ENCODE results near the gene HBG1. TPM values are rescaled to one million over a fixed set of nuclear protein-coding genes. Genes with fewer than 3 reads are reported as not detected.

Gene HBG1
- total and polyA plus RNA-seq, 2 donors (not counting 1 experiment from before 2014, with no cell fraction given), result not detected

- ChIA-PET CTCF (no interaction called here), POLR2A (no interaction called here)
- no peaks in the 10 kb centered on the region for H3K4me1 Mint-ChIP-seq
- Histone ChIP-seq H4K20me1 (ENCODE audit: control insufficient read depth, insufficient read depth, low read length, poor library complexity, severe bottlenecking) (no peaks in the 10 kb centered on the region), H2AFZ (ENCODE audit: insufficient read depth, low read depth, low read length, poor library complexity, severe bottlenecking) (no peak overlapping the region), H3K4me2 (replicated peaks; ENCODE audit: low read depth, low read length, poor library complexity, severe bottlenecking) (no peak overlapping the region), H3K4me1 (ENCODE audit: control insufficient read depth in 2 of 2, insufficient read depth in 2 of 2, low read length in 2 of 2) (no peaks in the 10 kb centered on the region), H3K4me3 (ENCODE audit: control extremely low read depth in 1 of 5, extremely low read depth in 1 of 5, insufficient read depth in 1 of 5, low read depth in 2 of 5, low read length in 4 of 5) (no peak overlapping the region), H3K9me3 (ENCODE audit: control extremely low read depth in 1 of 3, control insufficient read depth in 2 of 3, insufficient read depth in 1 of 3, low read length in 2 of 3) (no peaks in the 10 kb centered on the region), H3K9ac (ENCODE audit: low read length) (no peak overlapping the region), H3K27ac (ENCODE audit: low read length in 2 of 2) (no peak overlapping the region), H3K27me3 (replicated peaks in 1 of 4; ENCODE audit: control extremely low read depth in 1 of 4, control insufficient read depth in 3 of 4, insufficient read depth in 4 of 4, low read length in 3 of 4) (no peaks in the 10 kb centered on the region), H3K79me2 (ENCODE audit: control insufficient read depth, insufficient read depth, low read length) (no peaks in the 10 kb centered on the region), H3K36me3 (replicated peaks in 1 of 2; ENCODE audit: control extremely low read depth in 1 of 2, control insufficient read depth in 1 of 2, extremely low read depth in 1 of 2, insufficient read depth in 2 of 2, low read length in 1 of 2) (no peaks in the 10 kb centered on the region)
- WGBS (ENCODE audit: insufficient coverage), result no CpG with 5 or more reads among the region's 2 CpGs
- intact Hi-C loops (cut with micrococcal nuclease), result no loop called here
- no peaks in the 10 kb centered on the region for H3K9me3 Mint-ChIP-seq (ENCODE audit: insufficient read depth)
- ATAC-seq (ENCODE audit: low read depth) (no peak), DNase-seq (no peak)
- TF ChIP-seq EZH2 (IDR thresholded peaks at IDR 0.05; ENCODE audit: borderline replicate concordance, insufficient read depth, low read depth, low read length, poor library complexity, severe bottlenecking), result no peak
- H3K27me3 Mint-ChIP-seq, result peaks cover 3% of the 10 kb centered on the region
- H3K4me3 Mint-ChIP-seq, result no peak overlapping the region
- no peak overlapping the region for H3K27ac Mint-ChIP-seq
Observed at GRCh38 chr11:5282628-5283027, 33.0 kb upstream of the HBG1 start.

DNA sequence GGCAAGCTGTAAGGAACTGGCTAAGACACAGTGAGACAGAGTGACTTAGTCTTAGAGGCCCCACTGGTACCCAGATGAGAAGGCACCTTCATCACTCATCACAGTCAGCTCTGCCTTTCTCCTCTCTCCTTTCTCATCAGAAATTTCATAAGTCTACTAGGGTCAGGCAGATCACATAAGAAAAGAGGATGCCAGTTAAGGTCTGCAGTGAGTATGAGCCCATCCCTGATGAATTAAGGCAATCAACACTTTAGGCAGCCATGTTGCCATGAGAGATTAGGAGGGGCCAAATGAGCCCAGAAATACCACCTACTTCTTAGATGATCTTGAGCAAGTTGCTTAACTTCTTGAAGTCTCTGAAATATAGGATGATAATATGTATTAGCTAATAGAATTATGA is 31.9 kb upstream of the HBG1 start:
- H3K4me1 ChIP-seq (ENCODE audit: control insufficient read depth in 2 of 2, insufficient read depth in 2 of 2, low read length in 2 of 2), result no peaks in the 10 kb centered on the region
- no peak overlapping the region for H2AFZ ChIP-seq (ENCODE audit: insufficient read depth, low read depth, low read length, poor library complexity, severe bottlenecking)
- H3K4me3 ChIP-seq (ENCODE audit: control extremely low read depth in 1 of 5, extremely low read depth in 1 of 5, insufficient read depth in 1 of 5, low read depth in 2 of 5, low read length in 4 of 5), result no peak overlapping the region
- ATAC-seq (ENCODE audit: low read depth) (no peak), DNase-seq (no peak)
- H3K36me3 ChIP-seq (replicated peaks in 1 of 2; ENCODE audit: control extremely low read depth in 1 of 2, control insufficient read depth in 1 of 2, extremely low read depth in 1 of 2, insufficient read depth in 2 of 2, low read length in 1 of 2), result no peaks in the 10 kb centered on the region
- no peaks in the 10 kb centered on the region for H3K27me3 ChIP-seq (replicated peaks in 1 of 4; ENCODE audit: control extremely low read depth in 1 of 4, control insufficient read depth in 3 of 4, insufficient read depth in 4 of 4, low read length in 3 of 4)
- no peaks in the 10 kb centered on the region for H3K79me2 ChIP-seq (ENCODE audit: control insufficient read depth, insufficient read depth, low read length)
- no peak overlapping the region for H3K4me2 ChIP-seq (replicated peaks; ENCODE audit: low read depth, low read length, poor library complexity, severe bottlenecking)
- ChIA-PET POLR2A (no interaction called here), CTCF (no interaction called here)
- H3K9me3 Mint-ChIP-seq (ENCODE audit: insufficient read depth), result no peaks in the 10 kb centered on the region
- peaks cover 3% of the 10 kb centered on the region for H3K27me3 Mint-ChIP-seq
- no peaks in the 10 kb centered on the region for H3K4me1 Mint-ChIP-seq
- H3K27ac ChIP-seq (ENCODE audit: low read length in 2 of 2), result no peak overlapping the region
- H3K27ac Mint-ChIP-seq, result no peak overlapping the region
- no peak overlapping the region for H3K4me3 Mint-ChIP-seq
- H4K20me1 ChIP-seq (ENCODE audit: control insufficient read depth, insufficient read depth, low read length, poor library complexity, severe bottlenecking), result no peaks in the 10 kb centered on the region
- intact Hi-C loops (cut with micrococcal nuclease), result no loop called here
- H3K9ac ChIP-seq (ENCODE audit: low read length), result no peak overlapping the region
- no peak for TF ChIP-seq EZH2 (IDR thresholded peaks at IDR 0.05; ENCODE audit: borderline replicate concordance, insufficient read depth, low read depth, low read length, poor library complexity, severe bottlenecking)
- no peak for TF ChIP-seq CTCF (IDR thresholded peaks at IDR 0.05)
- no peaks in the 10 kb centered on the region for H3K9me3 ChIP-seq (ENCODE audit: control extremely low read depth in 1 of 3, control insufficient read depth in 2 of 3, insufficient read depth in 1 of 3, low read length in 2 of 3)
